Keratinocyte (primary cell): Measurements from ENCODE around the gene GNB1. TPM values are rescaled to one million over a fixed set of nuclear protein-coding genes. Genes with fewer than 3 reads are reported as not detected.
A peak's percentile ranks its signal among the peaks of the same experiment; 100 is the strongest.

Experiments used
- DNase-seq: peaks from one replicate; pipeline ENCODE4 v3.0.0-alpha.2; 2011; ENCODE audit warnings: low read depth, missing footprints, low spot score
- FAIRE-seq: peaks from 2 replicates; lab custom pipeline; 2011; peaks lifted over from hg19 to GRCh38; lab: Jason Lieb, UNC
- H2AFZ ChIP-seq: 2 replicates; pipeline ENCODE4 v1.6.0; 2012; ENCODE audit warnings: low read length, control low read depth, inconsistent platforms; ENCODE audit not compliant: control insufficient read depth
- H3K27ac ChIP-seq: 2 replicates; pipeline ENCODE4 v1.5.1; 2011; ENCODE audit warnings: low read length; ENCODE audit not compliant: control insufficient read depth, insufficient read depth
- H3K27me3 ChIP-seq: 3 replicates; pipeline ENCODE4 v1.6.0; 2011; ENCODE audit warnings: low read length; ENCODE audit not compliant: control insufficient read depth, insufficient read depth; ENCODE audit errors: extremely low read depth
- H3K36me3 ChIP-seq, 2 experiments: 2 replicates in 1 of 2; 3 replicates in 1 of 2; pipeline ENCODE4 v1.5.1; 2011; ENCODE audit warnings: low read length in 2 of 2, mild to moderate bottlenecking in 1 of 2; ENCODE audit not compliant: control insufficient read depth in 2 of 2, insufficient read depth in 2 of 2; ENCODE audit errors: extremely low read depth in 1 of 2
- H3K4me1 ChIP-seq: 3 replicates; pipeline ENCODE4 v1.5.1; 2011; ENCODE audit warnings: low read length; ENCODE audit not compliant: control insufficient read depth, insufficient read depth; ENCODE audit errors: extremely low read depth
- H3K4me2 ChIP-seq: 3 replicates; pipeline ENCODE4 v1.6.0; 2011; ENCODE audit warnings: low read depth, low read length; ENCODE audit not compliant: control insufficient read depth, insufficient read depth; ENCODE audit errors: extremely low read depth
- H3K4me3 ChIP-seq, 3 experiments: fragments of 200-600 bp in 1 of 3; sonication (generic) in 1 of 3; 2 replicates in 2 of 3; 3 replicates in 1 of 3; pipeline ENCODE4 v1.5.1; 2011 to 2016; ENCODE audit warnings: low read length in 3 of 3, mild to moderate bottlenecking in 3 of 3, control low read depth in 2 of 3, inconsistent platforms in 1 of 3, low read depth in 1 of 3, mixed read lengths in 1 of 3, mixed run types in 1 of 3, moderate library complexity in 1 of 3; ENCODE audit not compliant: control insufficient read depth in 2 of 3, insufficient read depth in 2 of 3; ENCODE audit errors: extremely low read depth in 1 of 3
- H3K79me2 ChIP-seq: 2 replicates; pipeline ENCODE4 v1.6.0; 2012; ENCODE audit warnings: low read length; ENCODE audit not compliant: control insufficient read depth, insufficient read depth
- H3K9ac ChIP-seq: 3 replicates; pipeline ENCODE4 v1.6.0; 2011; ENCODE audit warnings: low read length; ENCODE audit not compliant: control insufficient read depth, insufficient read depth; ENCODE audit errors: extremely low read depth
- H3K9me1 ChIP-seq: 3 replicates; pipeline ENCODE4 v1.6.0; 2011; ENCODE audit warnings: low read length; ENCODE audit not compliant: control insufficient read depth, insufficient read depth; ENCODE audit errors: extremely low read depth
- H3K9me3 ChIP-seq: 2 replicates; pipeline ENCODE4 v1.5.1; 2012; ENCODE audit warnings: low read depth, low read length; ENCODE audit not compliant: control insufficient read depth
- H4K20me1 ChIP-seq: 3 replicates; pipeline ENCODE4 v1.6.0; 2011; ENCODE audit warnings: low read length; ENCODE audit not compliant: control insufficient read depth, insufficient read depth; ENCODE audit errors: extremely low read depth
- EZH2 ChIP-seq: IDR thresholded peaks from one replicate; pipeline ENCODE4 v1.6.1; 2012; ENCODE audit warnings: inconsistent platforms, mild to moderate bottlenecking, low read length, moderate library complexity
- dilution Hi-C: fragments of 300-500 bp; cut with MboI; formaldehyde crosslinking; loops from one replicate; pipeline ENCODE4 v1.7.0; 2020; ENCODE audit warnings: low sequenced_read_pairs; ENCODE audit not compliant: extremely low pct_ligation_motif_present
- polyA plus RNA-seq, 5 experiments: library from polyadenylated mRNA; depleted of rRNA in 3 of 5; stranded (reverse) in 3 of 5; stranded (forward) in 1 of 5; unstranded in 1 of 5; fragments of >200 nt; gene quantifications; 1 replicate in 1 of 5; 2 replicates in 3 of 5; 3 replicates in 1 of 5; pipeline versions ENCODE4 v1.2.1 to v1.2.3, GENCODE V29; 2011 to 2012; ENCODE audit warnings: missing spikeins in 2 of 5, low read depth in 1 of 5, low replicate concordance in 1 of 5
- TF ChIP-seq, protein P1 (sequence below), 3 experiments: IDR thresholded peaks in 1 of 3; conservative IDR thresholded peaks in 1 of 3; optimal IDR thresholded peaks in 1 of 3; 2 replicates in 2 of 3; 3 replicates in 1 of 3; pipeline versions ENCODE3 to v1.5.1; 2011; ENCODE audit warnings: low read length in 3 of 3, mild to moderate bottlenecking in 3 of 3, moderate library complexity in 2 of 3, control low read depth in 1 of 3, inconsistent platforms in 1 of 3; ENCODE audit not compliant: insufficient read depth in 2 of 3; ENCODE audit errors: extremely low read depth in 1 of 3

The GNB1 gene
- polyA plus RNA-seq, 1 donor (not counting 4 experiments of a cell fraction or from before 2014, with no cell fraction given) = 364 TPM

DNA sequence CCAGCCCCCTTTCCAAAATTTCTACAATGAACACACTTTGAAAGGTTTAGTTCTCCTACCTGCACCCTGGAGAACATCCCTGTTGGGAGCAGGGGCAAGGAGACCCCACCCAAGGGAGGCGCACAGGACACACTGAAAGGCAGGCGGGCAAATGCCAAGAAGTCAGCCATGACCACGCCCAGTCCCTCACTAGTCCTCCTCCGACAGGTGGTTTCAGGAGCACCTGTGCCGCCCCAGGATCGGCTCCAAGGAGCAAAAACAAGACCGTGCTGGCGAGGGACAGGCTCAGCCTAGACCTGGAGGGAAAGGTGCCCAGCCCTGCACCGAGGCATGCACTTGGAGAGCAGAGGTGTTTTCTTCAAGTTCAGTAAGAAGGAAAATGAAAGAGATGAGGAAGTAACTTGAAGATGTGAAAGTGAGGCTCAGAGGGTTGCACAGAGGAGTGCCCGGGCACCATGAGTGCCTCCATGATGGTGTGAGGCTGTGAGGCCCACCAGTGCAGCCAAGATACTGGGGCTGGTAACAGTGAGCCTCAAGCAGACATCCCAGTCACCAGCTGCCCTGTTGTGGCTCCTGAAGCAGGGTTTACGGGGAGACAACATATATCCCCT lies 93.1 kb downstream of the GNB1 start:
- no peak for DNase-seq
- Histone ChIP-seq H3K4me1 (no peaks in the 10 kb centered on the region), H3K4me2 (no peak overlapping the region), H4K20me1 (peaks cover 25% of the 10 kb centered on the region), H3K4me3 (no peak overlapping the region), H3K9ac (no peak overlapping the region), H3K9me1 (no peaks in the 10 kb centered on the region), H3K79me2 (peaks cover 67% of the 10 kb centered on the region), H3K9me3 (no peaks in the 10 kb centered on the region), H3K27ac (no peak overlapping the region), H3K36me3 (peaks cover 42 to 55% of the 10 kb centered on the region in 2 experiments), H3K27me3 (no peaks in the 10 kb centered on the region), H2AFZ (no peak overlapping the region)
- dilution Hi-C loops = no loop called here
- no peak for FAIRE-seq
- no peak for TF ChIP-seq EZH2
- TF ChIP-seq, protein P1, sequence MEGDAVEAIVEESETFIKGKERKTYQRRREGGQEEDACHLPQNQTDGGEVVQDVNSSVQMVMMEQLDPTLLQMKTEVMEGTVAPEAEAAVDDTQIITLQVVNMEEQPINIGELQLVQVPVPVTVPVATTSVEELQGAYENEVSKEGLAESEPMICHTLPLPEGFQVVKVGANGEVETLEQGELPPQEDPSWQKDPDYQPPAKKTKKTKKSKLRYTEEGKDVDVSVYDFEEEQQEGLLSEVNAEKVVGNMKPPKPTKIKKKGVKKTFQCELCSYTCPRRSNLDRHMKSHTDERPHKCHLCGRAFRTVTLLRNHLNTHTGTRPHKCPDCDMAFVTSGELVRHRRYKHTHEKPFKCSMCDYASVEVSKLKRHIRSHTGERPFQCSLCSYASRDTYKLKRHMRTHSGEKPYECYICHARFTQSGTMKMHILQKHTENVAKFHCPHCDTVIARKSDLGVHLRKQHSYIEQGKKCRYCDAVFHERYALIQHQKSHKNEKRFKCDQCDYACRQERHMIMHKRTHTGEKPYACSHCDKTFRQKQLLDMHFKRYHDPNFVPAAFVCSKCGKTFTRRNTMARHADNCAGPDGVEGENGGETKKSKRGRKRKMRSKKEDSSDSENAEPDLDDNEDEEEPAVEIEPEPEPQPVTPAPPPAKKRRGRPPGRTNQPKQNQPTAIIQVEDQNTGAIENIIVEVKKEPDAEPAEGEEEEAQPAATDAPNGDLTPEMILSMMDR (optimal IDR thresholded peaks at IDR 0.05 in 1 of 3, IDR thresholded peaks at IDR 0.05 in 1 of 3, conservative IDR thresholded peaks at IDR 0.05 in 1 of 3; ENCODE audit: extremely low read depth in 1 of 3, insufficient read depth in 2 of 3, low read length in 3 of 3) = no peak

DNA sequence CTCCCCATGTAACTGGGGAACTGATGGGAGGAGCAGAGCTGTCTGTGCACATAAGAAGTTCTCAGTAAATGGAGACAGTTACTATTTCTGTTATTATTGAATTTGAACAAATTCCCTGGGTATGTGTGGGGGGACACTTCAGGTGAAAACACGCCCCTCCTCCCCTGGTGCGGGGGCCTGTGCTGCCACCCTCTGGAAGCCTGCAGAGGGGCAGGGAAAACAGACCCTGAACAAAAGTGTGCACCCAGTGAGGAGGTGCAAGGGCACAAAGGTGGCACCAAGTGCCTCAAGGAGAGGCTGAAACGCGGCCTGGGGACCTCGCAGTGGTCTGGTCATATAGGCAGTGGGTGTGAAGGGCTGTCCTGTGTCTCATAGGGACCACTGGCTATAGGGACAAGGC lies 94.4 kb downstream of the GNB1 start:
- Histone ChIP-seq H3K4me3 (no peak overlapping the region), H3K27ac (no peak overlapping the region), H2AFZ (no peak overlapping the region), H3K9me3 (no peaks in the 10 kb centered on the region), H3K4me2 (no peak overlapping the region), H3K4me1 (no peaks in the 10 kb centered on the region), H3K79me2 (peaks cover 59% of the 10 kb centered on the region), H3K9ac (no peak overlapping the region), H3K27me3 (no peaks in the 10 kb centered on the region), H3K9me1 (no peaks in the 10 kb centered on the region), H4K20me1 (peaks cover 20% of the 10 kb centered on the region), H3K36me3 (peaks cover 38 to 59% of the 10 kb centered on the region in 2 experiments)
- no peak for TF ChIP-seq EZH2
- TF ChIP-seq, protein P1 (optimal IDR thresholded peaks at IDR 0.05 in 1 of 3, IDR thresholded peaks at IDR 0.05 in 1 of 3, conservative IDR thresholded peaks at IDR 0.05 in 1 of 3; ENCODE audit: extremely low read depth in 1 of 3, insufficient read depth in 2 of 3, low read length in 3 of 3) = peak in 2 of 3 experiments; percentile 14 to 22
- dilution Hi-C loops = no loop called here
- no peak for FAIRE-seq
- DNase-seq = no peak
